HPDE6-E6E7 (cell line): ENCODE data around the gene C5orf34.
"Not testable (repeated sequence)": the region's sequence is repeated elsewhere in the genome, so short reads cannot be mapped to it uniquely, and the experiment has no call there.

ENCODE experiments used
- DNase-seq: peaks from one replicate; pipeline ENCODE4 v3.0.0; 2011; ENCODE audit warnings: missing footprints; ENCODE audit errors: extremely low spot score

Gene C5orf34

GRCh38 chr5:43515678-43516048 is 715 bp upstream of the C5orf34 start:
- no peak for DNase-seq

GRCh38 chr5:43514471-43514815 is 505 bp downstream of the C5orf34 start:
- peak; percentile 35 for DNase-seq

GRCh38 chr5:43514025-43514424 is 923 bp downstream of the C5orf34 start:
- no peak for DNase-seq

GRCh38 chr5:43511062-43511461 is 3.9 kb downstream of the C5orf34 start:
- DNase-seq = not testable (repeated sequence)

- DNase-seq = no peak
These were observed 16.4 kb downstream of the C5orf34 start for GRCh38 chr5:43498581-43498980.

- no peak for DNase-seq
These were observed 17.4 kb downstream of the C5orf34 start for GRCh38 chr5:43497311-43498104.

- DNase-seq = no peak
These were observed 23.6 kb downstream of the C5orf34 start for GRCh38 chr5:43491326-43491725.

GRCh38 chr5:43486353-43486752 is 28.6 kb downstream of the C5orf34 start:
- no peak for DNase-seq

GRCh38 chr5:43485406-43485805 is 29.5 kb downstream of the C5orf34 start:
- no peak for DNase-seq

GRCh38 chr5:43484106-43484849 is 30.7 kb downstream of the C5orf34 start:
- DNase-seq = peak; percentile 71

- peak; percentile 87 for DNase-seq
These were observed 31.4 kb downstream of the C5orf34 start, which contains the start of gene TMEM267 for GRCh38 chr5:43483298-43484105. Gene TMEM267, minus strand, starts transcription at chr5:43483865. Its CDS starts 29,896 bp downstream, at chr5:43453969.

- no peak for DNase-seq
These were observed 32.3 kb downstream of the C5orf34 start for GRCh38 chr5:43482490-43483297.

- DNase-seq = no peak
These were observed 45.1 kb downstream of the C5orf34 start for GRCh38 chr5:43469671-43470391.

GRCh38 chr5:43467100-43467499 is 47.8 kb downstream of the C5orf34 start:
- no peak for DNase-seq

- not testable (repeated sequence) for DNase-seq
These were observed 49.5 kb downstream of the C5orf34 start for GRCh38 chr5:43465455-43465854.

GRCh38 chr5:43461066-43461465 is 53.9 kb downstream of the C5orf34 start:
- DNase-seq = no peak

GRCh38 chr5:43456556-43456955 is 58.4 kb downstream of the C5orf34 start:
- DNase-seq = no peak

GRCh38 chr5:43441575-43441974 is 73.4 kb downstream of the C5orf34 start:
- not testable (repeated sequence) for DNase-seq

GRCh38 chr5:43437062-43437660 is 77.8 kb downstream of the C5orf34 start:
- no peak for DNase-seq
